ENCODE results near the gene LITAF.

The LITAF gene

DNA sequence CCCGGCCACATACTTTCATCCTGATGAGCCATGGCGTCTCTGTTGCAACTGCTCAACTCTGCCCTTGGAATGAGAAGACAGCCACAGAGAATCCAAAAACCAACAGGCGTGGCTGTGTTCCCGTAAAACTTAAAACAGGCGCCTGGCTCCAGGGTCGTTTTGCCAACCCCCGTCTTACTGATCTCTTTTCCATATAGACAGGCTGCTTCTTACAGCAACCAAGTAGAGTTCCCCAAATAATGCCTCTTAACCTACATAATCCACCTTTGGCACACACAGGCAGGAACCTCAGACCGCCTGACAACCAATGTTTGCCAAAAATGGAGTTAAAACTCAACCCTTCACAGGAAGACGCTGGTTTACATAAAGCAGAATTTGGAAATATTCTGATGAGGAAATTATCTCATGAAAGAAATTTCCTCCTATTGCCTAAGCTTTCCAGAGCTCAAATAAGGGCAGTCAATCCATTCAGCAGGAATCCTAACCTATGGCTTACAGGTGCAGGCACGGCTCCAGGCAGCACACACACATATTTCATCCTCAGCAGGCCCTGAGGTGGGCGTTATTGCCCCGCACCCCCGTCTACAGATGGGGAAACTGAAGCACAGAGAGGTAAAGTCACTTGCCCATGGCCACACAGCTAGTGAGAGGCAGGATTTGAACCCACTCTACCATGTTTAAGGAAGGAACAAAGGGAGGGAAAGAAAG lies 35.8 kb downstream of the LITAF start:
- DNase-seq: no peak

DNA sequence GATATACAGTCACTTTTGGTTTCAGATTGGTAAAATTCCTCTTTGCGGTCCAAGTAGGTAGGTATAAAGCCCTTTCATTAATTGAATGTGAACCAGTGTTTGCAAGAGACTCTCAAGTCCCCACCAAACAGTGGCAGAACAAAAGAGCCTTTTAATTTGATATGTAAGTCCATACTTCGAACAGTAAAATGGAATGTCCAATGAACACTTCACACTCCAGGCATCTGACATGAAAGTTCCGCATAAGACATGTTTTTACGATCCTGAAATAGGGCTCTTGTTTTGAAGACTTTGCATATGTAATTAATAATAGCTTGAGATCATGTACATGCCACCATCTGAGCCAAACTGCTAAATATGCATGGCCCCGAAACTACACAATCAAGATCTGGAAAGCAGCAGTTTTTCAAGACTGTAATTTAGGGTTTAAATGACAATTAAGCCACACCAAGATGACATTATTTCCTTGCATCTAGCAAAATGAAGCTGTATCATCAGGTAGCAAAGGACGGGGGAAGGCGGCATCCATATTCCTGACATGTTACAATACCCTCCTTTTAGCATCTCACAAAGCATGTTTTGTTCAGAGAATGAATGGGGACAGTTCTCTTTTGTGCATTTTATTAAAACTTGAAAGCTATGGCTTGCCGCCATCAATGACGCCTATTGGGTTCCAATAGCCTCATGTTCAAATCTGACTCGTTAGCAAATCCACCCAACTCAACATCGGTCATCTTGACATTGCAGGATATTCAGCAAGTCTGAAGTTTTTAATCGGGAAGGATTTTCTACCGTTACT lies 39.4 kb downstream of the LITAF start:
- DNase-seq: no peak

DNA sequence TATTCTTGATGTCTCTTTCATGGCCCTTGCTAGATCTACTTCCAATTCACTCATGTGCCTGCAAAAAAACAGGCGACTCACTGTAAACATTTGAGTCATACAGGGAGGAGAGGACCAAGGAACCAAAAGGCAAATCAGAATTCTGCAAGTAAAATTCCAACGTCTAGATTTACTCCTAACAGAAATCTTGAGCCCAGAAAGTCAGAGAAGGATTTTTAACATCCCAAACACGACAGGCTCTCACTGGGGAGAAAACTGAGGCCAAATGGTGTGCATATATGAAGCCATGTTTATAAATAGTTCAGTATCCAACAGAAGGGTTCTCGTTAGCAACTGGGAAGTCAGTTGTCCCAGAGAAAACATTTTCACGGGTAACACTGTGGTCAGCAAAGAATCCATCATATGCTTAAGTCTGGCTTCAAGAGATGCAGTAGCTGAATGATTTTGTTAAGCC lies 40.1 kb downstream of the LITAF start:
- no peak for DNase-seq

DNA sequence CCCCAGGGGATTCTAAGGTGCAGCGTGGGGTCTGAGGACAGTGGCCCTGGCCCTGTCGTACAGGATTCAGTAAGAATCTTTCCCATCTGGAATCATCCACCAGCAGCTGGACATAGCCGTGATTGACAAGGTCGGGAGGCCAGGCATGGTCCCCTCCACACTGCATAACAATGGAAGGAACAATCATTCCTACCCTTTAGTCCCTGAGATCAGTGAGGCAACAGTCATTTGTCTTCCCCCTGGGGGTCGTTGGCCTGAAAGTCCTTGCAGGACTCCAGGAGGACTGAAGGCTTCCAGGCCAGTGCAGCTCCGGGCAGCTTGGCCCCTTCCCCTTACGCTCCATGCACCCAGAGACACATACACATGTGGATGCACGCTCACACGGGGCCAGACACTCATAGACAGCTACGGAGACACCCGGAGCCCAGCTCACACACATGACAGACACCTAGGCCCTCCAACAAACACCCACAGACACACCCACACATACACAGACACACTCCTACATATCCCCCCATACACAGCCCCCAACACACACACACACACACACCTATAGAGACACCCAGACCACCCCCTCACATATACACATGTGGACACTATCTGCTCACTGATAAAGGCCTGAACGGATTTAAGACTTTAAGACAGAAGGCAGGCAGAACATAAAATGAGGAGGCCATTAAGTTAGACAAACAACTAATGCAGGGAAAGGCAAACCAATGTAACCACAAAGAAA lies 42.9 kb downstream of the LITAF start:
- no peak for DNase-seq

- DNase-seq: no peak
Measured at GRCh38 chr16:11542069-11542744, 44.5 kb downstream of the LITAF start.

- DNase-seq: no peak
Measured at GRCh38 chr16:11539641-11540050, 47.1 kb downstream of the LITAF start.

GRCh38 chr16:11538880-11539279 lies 47.8 kb downstream of the LITAF start:
- no peak for DNase-seq

- DNase-seq: peak; percentile 12
Measured at GRCh38 chr16:11536104-11536866, 50.4 kb downstream of the LITAF start.

- DNase-seq: no peak
Measured at GRCh38 chr16:11535494-11535893, 51.2 kb downstream of the LITAF start.

DNA sequence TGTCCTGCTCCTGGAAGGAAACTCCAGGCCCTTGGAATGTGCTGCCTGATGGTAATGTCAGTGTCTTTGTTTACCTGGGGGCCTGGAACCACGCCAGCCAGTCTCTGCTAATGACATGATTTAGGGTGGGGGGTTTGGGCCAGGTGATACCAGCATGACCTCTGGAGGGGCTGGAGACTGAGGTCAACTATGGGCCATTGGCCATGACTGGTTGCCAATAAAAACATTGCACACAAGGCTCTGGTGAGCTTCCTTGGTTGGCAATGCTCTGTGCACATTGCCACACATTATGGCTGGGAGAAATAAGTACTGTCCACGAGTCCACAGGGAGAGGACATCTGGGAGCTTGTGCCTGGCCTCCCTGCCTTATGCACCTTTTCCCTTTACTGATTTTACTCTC lies 52.5 kb downstream of the LITAF start:
- no peak for DNase-seq

- DNase-seq: no peak
Measured at GRCh38 chr16:11533588-11533987, 53.1 kb downstream of the LITAF start.

- DNase-seq: no peak
Measured at GRCh38 chr16:11530171-11530940, 56.4 kb downstream of the LITAF start.

GRCh38 chr16:11529285-11529684 lies 57.4 kb downstream of the LITAF start:
- DNase-seq: no peak

- no peak for DNase-seq
Measured at GRCh38 chr16:11528053-11528452, 58.7 kb downstream of the LITAF start.

DNA sequence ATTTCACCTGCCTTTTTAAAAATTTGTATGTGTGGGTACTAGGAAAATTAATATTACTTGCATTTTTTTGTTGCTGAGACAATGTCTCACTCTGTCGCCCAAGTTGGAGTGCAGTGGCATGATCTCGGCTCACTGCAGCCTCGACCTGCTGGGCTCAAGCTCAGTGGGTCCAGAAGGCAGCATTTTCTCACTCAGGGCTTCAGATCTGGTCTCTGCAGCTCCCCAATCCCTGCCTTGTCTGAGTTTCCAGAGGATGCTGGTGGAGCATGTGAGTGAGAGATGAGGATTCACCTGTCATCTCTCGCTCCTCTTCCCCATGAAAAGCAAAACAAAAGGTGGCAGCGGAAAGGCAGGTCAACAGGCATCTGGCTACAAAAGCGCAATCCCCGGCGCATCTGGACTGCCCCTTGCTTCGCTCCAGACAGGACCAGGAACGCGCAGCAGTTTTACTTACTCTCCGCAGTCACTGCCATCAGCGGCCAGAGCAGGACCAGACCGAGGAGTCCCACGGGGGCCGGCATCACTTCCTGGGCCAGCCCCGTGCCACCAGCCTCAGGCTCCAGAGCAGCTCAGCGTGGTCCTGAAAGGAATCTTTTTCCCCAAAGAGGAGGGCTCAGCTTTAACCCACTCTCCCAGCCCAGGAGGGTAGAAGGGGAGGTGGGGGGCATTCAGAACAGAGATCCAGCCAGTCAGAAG lies 59.9 kb downstream of the LITAF start:
- no peak for DNase-seq

DNA sequence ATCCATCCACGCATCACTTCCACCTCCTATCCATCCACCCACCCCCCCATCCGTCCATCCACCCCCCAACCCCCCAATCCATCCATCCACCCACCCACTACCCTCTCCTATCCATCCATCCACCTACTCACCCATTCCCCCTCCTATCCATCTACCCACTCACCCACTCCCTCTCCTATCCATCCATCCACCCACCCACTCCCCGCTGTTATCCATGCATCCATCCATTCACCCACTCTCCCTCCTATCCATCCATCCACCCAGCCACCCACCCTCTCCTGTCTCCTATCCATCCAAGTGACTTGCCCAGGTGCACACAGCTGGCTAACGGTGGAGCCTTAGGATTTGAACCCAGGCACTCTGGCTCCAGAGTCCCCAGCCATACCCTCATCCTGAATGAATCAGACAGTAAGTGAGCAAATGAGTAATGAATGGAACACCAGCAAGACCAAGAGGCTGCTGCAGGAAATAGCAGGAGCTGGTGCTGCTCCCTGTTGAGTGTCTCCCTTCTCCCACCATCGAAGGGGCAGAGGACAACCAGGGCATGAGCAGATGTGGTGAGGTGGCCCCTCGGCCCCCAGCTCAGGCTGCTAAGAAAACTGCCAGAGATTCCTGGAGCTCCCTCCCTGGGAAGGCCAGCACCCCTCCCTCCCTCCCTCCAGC lies 62.5 kb downstream of the LITAF start:
- DNase-seq: no peak

DNA sequence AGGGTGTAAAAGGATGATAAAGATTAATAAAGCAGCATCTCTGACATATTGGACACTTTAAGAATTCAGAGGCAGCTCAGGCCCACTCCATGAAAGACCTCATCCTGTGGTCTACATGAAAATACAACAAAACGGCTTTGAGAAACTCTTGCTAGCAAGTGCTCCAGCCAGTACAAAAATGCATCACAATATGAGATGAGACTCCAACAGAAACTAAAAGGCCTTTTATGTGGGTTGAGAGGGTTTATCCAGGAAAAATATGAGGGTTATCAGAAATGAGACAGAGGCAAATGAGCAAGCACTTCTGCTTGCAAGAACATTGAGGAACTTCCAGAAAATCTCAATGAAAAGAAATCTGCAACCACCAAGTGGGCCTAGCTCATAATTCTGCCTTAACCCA lies 65.7 kb downstream of the LITAF start:
- DNase-seq: no peak

DNA sequence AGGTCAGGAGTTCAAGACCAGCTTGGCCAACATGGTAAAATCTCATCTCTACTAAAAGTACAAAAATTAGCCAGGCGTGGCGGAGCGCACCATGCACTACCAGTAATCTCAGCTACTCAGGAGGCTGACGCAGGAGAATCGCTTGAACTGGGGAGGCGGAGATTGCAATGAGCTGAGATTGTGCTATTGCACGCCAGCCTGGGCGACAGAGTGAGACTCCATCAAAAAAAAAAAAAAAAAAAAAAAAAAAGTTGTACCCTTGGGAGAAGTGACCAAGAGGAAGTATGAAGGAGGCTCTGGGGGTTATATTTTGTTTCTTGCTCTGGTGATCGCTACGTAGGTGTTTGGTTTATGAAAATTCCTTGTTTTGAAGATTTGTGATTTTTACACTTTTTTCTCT lies 66.3 kb downstream of the LITAF start:
- DNase-seq: no peak

DNA sequence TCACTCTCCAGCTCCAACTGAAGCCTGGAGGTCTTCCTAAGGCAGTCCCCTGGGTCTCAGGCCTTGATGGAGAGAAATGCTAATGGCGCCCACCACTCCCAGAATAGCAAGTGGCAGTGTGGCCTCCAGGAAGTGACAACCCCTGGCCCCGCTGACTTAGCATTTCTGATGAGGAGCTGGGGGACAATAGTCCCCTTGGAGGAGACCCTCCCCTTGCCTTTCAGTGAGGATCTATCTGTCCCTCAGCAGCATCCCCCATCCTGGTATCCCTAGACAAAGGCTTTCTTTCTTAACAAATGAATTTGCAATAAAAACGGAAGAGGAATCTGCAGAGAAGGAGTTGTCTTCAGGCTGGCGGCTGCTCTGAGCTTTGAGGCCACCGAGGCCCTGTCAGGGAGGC lies 68.8 kb downstream of the LITAF start:
- no peak for DNase-seq

All from CD4-positive, alpha-beta T cell treated with Interleukin-21 for 1 hour (primary cell).